HG03354 (cell line): ENCODE results near the gene MXD4.
"Not testable (repeated sequence)": the region's sequence is repeated elsewhere in the genome, so short reads cannot be mapped to it uniquely, and the experiment has no call there.

Source experiments
- ATAC-seq: cut with Tn5 transposase; IDR thresholded peaks from one replicate; pipeline ENCODE4 v1.9.1; 2021; ENCODE audit warnings: mild to moderate bottlenecking; ENCODE audit not compliant: unreplicated experiment, poor library complexity, severe bottlenecking

MXD4 gene

GRCh38 chr4:2277956-2278355 lies 16.0 kb upstream of the MXD4 start:
- ATAC-seq = no peak

DNA sequence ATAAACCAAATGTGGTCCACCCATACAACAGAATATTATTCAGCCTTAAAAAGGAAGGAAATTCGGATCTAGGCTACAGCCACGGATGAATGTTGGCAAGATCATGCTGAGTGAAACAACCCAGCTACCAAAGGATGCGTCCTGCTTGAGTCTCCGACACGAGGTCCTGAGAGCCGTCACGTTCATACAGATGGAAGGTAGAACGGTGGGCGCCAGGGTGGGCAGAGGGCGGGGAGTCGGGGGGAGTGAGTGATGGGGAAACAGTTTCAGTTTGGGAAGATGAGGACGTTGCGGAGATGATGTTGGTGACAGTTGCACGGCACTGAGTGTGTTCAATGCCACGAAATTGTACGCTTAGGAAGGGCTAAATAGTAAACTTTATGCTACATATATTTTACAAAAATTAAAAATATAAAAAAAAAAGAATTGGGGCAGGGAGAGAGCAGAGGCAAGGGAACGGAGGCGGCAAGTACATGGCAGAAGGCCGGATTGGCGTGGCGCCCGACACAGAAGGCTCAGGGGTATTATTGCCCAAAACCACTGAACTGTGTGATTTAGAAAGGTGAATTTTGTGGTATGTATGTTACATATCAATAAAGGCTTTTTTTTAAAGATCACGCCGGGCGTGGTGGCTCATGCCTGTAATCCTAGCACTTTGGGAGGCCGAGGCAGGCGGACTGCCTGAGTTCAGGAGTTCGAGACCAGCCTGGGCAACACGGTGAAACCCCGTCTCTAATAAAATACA lies 14.8 kb upstream of the MXD4 start:
- no peak for ATAC-seq

- ATAC-seq = no peak
Observed at GRCh38 chr4:2275546-2276251, 13.8 kb upstream of the MXD4 start.

- not testable (repeated sequence) for ATAC-seq
Observed at GRCh38 chr4:2275044-2275397, 13.1 kb upstream of the MXD4 start.

DNA sequence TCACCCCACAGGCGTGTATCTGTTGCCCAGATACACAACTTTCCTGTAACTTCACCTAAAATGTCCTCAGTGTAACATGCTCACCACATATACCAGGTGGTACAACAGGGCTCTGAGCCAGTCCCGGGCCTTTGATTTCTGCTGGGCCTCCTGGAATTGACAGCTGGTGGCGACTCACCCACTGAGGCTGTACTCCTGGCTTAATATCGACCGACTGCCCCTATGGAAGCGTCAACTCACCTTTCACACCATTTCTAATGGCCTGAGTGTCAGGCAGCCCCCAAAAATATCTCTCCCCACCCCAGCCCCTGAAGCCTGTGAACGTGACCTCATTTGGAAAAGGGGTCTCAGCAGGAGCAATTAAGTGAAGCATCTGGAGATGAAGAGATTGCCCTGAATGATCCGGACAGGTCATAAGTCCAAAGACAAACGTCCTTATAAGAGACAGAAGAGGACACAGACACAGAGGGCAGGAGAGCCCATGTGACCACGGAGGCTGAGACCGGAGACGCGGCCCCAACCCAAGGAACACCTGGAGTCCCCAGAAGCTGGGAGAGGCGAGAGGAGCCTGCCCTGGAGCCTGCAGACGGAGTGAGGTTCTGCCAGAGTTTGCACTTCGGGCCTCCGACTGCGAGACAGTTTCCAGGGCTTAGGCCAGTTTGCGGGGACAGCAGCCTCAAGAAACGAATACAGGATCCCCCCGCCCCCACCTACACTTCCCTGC lies 12.6 kb upstream of the MXD4 start:
- ATAC-seq = no peak

DNA sequence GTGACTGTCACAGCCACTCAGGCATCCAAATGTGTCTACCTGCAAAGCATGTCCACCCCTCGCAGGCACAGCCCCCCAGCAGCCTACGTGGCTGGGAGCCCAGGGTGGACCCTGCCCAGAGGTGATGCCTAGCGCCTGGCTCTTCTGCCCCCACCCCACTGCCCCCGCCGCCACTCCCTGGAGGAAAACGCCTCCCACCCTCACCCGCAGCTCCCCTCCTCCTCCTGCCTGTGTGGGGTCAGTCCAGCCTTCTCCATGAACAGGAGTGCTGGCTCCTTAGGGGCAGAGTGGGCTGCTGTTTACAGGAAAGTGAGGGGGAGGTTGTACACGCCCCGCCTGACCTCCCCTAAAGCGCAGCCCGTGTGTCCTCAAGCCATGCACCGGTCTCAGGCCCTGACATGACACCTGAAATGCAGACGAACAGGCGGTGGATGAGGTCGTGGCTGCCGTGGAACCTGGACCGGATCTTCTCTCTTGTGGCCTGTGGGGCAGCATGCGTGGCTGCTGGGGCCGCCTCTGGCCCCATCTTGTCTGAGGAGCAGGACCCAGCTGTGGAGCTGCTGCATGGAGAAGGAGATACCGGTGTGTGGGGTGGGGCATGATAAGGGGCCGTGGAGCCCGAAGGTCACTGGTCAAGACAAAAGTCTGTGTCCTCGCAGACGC lies 11.9 kb upstream of the MXD4 start:
- no peak for ATAC-seq

DNA sequence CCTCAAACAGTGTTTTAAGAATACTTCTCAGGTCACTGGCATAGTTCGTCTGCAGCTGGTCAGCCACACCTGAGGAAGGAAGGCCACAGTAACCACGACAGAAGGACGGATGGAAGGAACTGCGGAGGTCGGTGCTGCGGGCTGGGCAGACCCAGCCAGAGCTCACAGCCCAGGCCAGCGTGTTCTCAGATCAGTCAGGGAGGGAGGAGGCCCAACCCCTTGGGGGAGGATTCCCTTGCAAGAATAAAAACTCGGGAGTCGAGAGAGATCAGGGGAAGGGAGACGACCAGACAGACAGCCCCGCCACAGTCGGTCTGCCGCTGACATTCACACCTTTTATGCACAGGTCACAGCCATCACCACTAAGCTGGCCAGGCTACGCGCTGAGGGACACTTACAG lies 11.3 kb upstream of the MXD4 start:
- no peak for ATAC-seq

GRCh38 chr4:2272828-2273120 lies 10.9 kb upstream of the MXD4 start:
- no peak for ATAC-seq

- no peak for ATAC-seq
Observed at GRCh38 chr4:2272026-2272827, 10.3 kb upstream of the MXD4 start.

DNA sequence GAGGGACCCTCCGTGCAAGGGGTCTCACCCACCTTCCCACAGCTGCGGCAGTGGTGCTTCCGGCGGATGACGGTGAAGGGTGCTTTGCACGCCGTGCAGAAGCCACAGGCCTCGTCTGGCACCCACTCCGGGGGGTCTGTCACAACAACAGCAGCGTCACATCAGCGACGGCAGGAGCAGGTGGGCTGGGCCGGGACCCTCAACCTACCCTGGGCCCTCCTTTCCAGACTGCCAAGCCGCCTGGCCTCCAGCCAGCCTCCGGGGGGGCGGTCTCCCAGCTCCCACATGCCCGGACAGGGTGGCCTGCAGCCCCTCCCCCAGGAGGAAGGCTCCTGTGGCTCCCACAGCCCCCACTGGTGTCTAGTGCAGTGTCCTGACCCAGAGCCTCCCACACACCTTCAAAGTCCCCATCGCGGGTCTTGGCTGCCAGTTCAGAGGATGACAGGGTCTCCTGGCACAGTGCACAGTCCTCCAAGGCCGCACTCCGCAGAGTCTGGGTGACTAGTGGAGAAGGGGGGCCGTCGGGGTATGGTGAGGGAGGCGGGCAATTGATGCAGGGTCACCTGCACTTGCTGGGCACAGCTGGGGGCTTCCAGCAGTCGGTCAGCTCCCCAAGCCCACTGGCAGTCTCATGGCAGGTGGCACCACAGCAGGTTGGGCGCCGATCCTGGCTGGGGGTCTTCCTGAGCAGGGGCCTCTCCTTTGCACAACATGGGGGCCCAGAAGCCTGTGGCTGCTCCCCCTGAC lies 9.5 kb upstream of the MXD4 start:
- no peak for ATAC-seq

GRCh38 chr4:2270341-2271165 lies 8.6 kb upstream of the MXD4 start:
- no peak for ATAC-seq

GRCh38 chr4:2269618-2270163 lies 7.8 kb upstream of the MXD4 start:
- no peak for ATAC-seq

DNA sequence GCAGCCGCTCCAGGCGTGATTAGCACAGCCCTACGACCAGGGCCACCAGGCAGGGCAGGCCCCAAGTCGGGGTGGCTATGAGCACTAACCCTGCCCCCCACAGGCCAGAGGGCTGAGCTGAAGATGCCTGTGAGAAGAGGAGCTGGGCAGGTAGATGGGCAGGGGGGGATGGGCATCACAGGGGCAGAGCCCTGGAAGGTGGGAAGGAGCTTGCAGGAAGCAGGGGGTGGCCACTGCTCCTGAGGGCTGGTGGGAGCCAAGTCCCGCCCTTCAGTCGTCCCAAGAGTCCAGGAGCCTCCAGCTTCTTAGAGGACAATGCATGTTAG lies 7.3 kb upstream of the MXD4 start:
- ATAC-seq = no peak

- ATAC-seq = no peak
Observed at GRCh38 chr4:2268357-2269205, 6.7 kb upstream of the MXD4 start.

DNA sequence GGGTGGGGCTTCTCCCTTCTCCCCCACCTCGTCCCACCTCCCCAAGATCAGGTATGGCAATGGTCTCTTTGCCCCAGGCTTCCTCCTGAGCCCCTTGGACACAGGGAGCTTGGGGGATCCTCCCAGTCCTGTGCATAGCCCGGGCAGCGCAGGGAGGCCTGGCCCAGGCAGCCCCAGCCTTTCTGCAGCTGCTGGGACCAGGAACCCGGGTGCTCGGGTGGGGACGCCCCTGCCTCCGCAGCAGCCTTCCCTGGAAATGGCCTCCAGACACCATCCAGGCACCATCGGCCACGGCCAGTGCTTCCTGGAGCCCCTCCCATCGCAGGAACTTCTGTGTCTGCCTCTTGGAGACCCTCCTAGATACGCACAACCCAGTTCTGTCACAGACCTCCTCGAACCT lies 5.9 kb upstream of the MXD4 start:
- ATAC-seq = no peak

DNA sequence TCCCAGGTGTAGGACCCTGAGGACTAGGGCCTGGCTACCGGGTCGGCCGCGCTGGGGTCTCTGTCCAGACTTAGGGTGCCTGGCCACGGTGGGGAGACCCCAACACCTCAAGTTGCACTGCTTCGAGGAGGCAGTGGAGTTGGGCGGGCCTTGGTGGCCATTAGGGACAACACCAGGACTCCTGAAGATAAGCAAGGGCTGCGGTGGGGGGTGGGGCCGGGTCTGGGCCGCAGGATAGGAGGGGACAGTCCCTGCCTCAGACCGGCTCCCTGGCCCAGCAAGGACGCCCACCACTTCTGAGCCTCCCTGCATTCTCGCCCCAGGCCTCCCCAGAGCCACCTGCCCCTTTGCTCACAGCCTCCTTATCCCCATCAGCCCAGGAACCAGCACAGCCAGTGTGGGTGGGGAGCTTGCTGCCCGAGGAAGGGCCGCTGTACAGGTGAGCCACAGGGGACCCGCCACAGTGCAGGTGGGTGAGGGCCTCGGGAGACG lies 5.5 kb upstream of the MXD4 start:
- ATAC-seq = no peak

DNA sequence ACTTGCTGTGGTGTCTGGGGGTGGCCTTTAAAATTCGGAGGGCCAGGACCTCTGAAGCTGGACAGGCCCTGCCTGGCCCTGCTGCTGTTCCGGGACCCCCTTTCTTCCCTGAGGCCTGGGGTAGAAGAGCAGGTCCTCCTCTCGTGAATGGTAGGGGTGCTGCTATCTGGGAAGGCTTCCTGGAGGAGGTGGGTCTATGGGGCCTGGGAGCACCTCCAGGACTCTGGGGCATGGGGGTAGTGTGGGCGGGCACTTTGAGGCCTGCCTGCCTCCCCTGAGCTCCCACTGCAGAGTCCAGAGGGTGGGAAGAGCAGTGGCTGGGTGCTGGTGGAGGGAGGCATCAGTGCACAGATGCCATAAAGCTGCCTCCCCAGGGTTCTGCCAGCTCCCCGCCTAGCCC lies 4.9 kb upstream of the MXD4 start:
- ATAC-seq = no peak
